ENCODE measurements around the gene YWHAB.
"Not testable (repeated sequence)": the region's sequence is repeated elsewhere in the genome, so short reads cannot be mapped to it uniquely, and the experiment has no call there.

Gene YWHAB

GRCh38 chr20:44885392-44886265 is at the start of gene YWHAB:
YWHAB (plus strand) TSS chr20:44885705; CDS start chr20:44901534, 15,829 bp downstream.
- DNase-seq, result peak; percentile 96

- no peak for DNase-seq
These were observed 48.8 kb upstream of the YWHAB start for GRCh38 chr20:44836601-44837120.

GRCh38 chr20:44837946-44838345 is 47.6 kb upstream of the YWHAB start:
- no peak for DNase-seq

GRCh38 chr20:44838521-44838920 is 47.0 kb upstream of the YWHAB start:
- no peak for DNase-seq

GRCh38 chr20:44839481-44839880 is 46.0 kb upstream of the YWHAB start:
- DNase-seq, result no peak

GRCh38 chr20:44840826-44841225 is 44.7 kb upstream of the YWHAB start:
- DNase-seq, result no peak

GRCh38 chr20:44841955-44842354 is 43.5 kb upstream of the YWHAB start:
- no peak for DNase-seq

- DNase-seq, result no peak
These were observed 41.6 kb upstream of the YWHAB start for GRCh38 chr20:44843876-44844275.

- no peak for DNase-seq
These were observed 37.1 kb upstream of the YWHAB start for GRCh38 chr20:44848254-44849015.

GRCh38 chr20:44849703-44850102 is 35.8 kb upstream of the YWHAB start:
- no peak for DNase-seq

- DNase-seq, result no peak
These were observed 35.2 kb upstream of the YWHAB start for GRCh38 chr20:44850272-44850671.

- DNase-seq, result no peak
These were observed 34.7 kb upstream of the YWHAB start for GRCh38 chr20:44850837-44851236.

- no peak for DNase-seq
These were observed 34.0 kb upstream of the YWHAB start for GRCh38 chr20:44851545-44851944.

- no peak for DNase-seq
These were observed 29.1 kb upstream of the YWHAB start for GRCh38 chr20:44856442-44856841.

- no peak for DNase-seq
These were observed 28.6 kb upstream of the YWHAB start for GRCh38 chr20:44856856-44857448.

GRCh38 chr20:44858606-44859360 is 26.7 kb upstream of the YWHAB start:
- no peak for DNase-seq

- DNase-seq, result no peak
These were observed 23.9 kb upstream of the YWHAB start for GRCh38 chr20:44861531-44862006.

- DNase-seq, result no peak
These were observed 23.2 kb upstream of the YWHAB start for GRCh38 chr20:44862286-44862685.

- not testable (repeated sequence) for DNase-seq
These were observed 22.0 kb upstream of the YWHAB start for GRCh38 chr20:44863365-44864084.

GRCh38 chr20:44864493-44864892 is 21.0 kb upstream of the YWHAB start:
- not testable (repeated sequence) for DNase-seq

- no peak for DNase-seq
These were observed 18.7 kb upstream of the YWHAB start for GRCh38 chr20:44866703-44867335.

All from DMS 273 treated with DMSO at 0.1 percent for 48 hours (cell line).